GM21576 (cell line): Measurements from ENCODE around the gene PLXND1.

ENCODE experiments used
- ATAC-seq: cut with Tn5 transposase; IDR thresholded peaks from one replicate; pipeline ENCODE4 v1.9.1; 2021; ENCODE audit warnings: mild to moderate bottlenecking, moderate library complexity; ENCODE audit not compliant: unreplicated experiment

The PLXND1 gene

DNA sequence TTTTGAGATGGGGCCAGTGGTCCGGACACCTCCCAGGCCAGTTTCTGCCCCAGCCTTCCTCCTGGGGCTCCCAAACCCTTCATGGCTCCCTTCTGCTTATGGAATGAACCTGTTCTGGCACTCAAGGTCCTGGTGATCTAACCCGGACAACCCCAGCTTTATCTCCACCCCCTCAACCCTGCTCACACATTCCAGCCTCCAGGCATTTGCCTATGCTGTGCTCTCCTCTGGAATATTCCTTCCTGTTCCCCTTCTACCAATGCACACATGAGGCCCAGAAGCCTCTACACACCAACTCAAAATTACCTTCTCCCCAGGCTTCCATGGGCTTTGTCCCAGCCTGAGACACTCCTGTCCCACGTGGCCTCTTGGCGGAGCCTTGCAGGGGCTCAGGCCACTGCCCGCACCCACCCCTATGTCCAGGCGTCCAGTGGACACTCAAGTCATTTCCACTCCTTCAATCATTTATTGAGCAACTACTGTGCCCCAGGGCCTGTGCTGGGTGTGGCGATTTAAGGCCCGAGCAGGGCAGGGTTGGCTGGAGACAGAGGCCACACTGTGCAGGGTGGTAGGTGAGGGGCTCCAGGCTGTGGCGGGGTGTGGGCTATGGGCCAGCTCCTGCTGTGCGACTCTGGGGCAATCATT lies 18.8 kb downstream of the PLXND1 start:
- ATAC-seq, result no peak

DNA sequence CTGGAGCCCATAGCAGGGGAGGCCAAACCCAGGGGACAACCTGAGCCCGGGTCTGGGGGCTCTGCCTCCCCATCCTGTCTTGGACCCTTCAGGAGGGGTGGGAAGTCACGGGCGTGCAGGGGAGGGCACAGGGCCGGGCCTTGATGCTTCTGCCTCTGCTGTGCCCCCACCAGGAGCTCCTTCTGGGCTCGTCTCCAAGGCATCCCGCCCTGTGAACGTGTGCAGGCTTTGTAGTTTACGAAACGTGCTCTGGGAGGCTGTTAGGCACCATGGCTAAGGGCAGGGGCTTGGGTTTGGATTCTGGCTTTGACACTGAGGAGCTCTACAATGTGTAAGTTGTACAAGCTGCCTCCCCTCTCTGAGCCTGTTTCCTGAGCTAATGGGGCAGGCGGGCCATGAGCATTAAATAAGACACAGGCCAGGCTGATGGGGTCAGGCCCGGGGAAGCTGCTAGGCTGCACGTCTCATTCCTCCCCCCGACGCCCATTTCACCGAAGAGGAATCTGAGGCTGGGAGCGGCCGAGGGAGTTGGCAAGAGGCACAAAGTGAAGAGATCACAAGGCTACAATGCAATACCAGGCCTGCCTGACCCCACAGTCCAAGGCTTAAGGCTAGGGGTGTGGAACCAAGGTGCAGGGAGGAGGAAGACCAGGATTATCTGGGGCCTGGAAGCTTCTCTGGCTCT lies 19.6 kb downstream of the PLXND1 start:
- no peak for ATAC-seq

- no peak for ATAC-seq
These were observed 20.4 kb downstream of the PLXND1 start for GRCh38 chr3:129585949-129586657.

- ATAC-seq, result no peak
These were observed 21.8 kb downstream of the PLXND1 start for GRCh38 chr3:129584631-129585030.

DNA sequence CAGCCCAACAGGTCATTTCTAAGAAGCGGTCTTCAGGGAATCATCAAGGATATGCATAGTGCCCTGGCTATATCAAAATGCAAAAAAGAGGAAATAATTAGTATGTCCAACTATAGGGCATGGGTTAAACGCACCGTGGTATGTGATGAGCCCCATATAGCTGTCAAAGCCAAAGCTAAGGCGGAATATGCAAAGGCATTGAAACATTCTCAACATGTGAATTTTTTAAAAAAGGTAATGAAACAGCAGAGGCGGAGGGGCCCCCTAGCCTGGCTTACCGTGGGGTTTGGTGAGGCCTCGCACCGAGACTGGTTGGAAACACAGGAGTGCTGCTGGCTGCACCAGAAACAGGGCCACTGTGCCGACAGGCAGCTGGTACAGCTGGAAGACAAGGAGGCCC lies 23.2 kb downstream of the PLXND1 start:
- ATAC-seq, result no peak

- ATAC-seq, result no peak
These were observed 23.7 kb downstream of the PLXND1 start for GRCh38 chr3:129582799-129583198.

DNA sequence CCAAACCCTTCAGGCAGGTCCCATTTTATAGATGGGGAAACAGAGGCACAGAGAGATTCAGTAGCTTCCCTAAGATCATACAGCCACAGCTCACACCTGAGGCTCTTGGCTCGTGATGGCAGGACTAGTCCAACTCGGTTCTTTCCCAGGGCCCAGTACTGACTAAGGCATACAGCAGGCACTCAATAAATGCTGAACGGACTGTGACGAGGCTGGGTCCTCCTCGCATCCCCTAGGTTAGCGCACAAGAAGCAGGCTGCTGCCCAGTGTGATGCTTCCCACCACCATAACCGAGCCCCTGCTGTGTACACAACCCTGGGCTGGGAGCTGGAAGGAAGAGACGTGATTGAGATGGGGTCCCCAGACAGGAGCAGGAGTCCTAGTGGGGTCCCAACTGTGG lies 24.9 kb downstream of the PLXND1 start:
- no peak for ATAC-seq

DNA sequence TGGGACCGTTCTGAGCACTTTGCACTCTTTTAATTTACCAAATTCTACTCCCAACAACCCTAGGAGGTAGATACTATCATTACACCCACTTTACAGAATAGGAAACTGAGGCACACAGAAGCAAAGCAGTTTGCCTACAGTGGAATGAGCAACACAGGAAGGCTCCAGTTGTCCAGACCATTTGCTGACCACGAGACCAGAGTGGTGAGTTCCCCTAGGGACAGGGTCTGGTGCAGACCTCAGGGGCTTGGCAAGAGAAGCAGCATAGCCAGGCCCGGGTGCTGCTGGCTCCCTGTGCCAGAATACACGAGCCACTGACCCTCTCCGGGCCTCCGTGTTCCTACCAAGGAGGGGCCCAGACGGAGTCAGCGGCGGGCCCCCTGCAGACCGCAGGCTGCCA lies 26.5 kb downstream of the PLXND1 start:
- ATAC-seq, result no peak

- ATAC-seq, result no peak
These were observed 28.3 kb downstream of the PLXND1 start for GRCh38 chr3:129577925-129578786.

DNA sequence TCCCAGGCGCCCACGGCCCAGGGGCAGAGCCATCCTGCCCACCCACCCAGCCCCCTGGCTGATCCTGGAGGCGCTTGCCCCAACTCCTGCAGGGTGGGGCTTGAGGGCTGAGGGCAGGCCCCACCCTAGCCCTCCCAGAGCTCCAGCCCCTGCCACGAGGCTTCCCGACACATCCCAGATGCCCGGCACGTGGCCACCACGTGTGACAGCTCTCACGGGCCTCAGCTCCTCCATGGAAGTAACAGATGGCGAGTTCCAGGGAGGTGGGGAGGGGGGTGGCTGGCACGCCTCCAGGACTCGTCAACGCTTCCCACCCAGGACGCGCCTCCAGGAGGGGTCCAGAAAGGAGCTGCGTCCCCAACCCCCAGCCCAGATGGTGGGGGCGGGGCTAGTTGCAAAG lies 29.1 kb downstream of the PLXND1 start:
- no peak for ATAC-seq

DNA sequence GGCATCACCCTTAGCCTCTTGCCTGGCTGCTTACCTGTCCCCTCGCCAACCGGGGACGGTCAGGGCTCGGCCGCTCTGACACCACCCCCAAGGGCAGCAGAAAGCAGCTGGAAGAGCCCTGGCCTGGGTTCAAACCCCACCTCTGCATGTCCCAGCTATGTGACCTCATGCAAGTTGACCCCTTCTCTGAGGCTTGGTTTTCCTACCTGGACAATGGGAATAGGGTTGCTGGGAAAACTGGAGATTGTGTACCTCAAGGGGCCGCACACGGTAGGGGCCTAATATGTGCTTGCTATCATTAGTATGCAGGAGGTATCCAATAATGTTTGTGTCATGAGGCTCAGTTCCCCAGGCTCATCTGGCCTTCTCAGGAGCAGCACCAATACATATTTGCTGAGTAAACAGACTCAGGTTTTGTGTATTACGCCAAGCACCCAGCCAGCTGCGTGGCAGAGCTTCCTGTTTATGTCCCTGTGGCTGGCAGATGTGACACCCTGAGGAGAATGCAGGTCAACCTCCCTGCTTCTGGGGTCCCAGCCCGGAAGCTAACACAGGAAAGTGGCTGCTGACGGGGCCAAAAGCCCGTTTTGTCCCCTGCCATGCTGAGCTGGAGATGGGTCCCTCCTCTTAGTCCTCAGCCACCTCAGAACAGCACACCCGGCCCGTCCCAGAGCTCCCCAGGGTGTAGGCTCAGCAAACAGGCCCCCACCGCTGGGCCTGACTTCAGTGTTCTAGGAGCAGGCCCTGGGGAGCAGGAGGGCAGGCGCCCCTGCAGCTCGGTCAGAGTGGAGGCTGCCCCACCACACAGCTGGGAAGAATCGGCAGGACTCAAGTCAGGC lies 29.7 kb downstream of the PLXND1 start:
- ATAC-seq, result peak; percentile 49

DNA sequence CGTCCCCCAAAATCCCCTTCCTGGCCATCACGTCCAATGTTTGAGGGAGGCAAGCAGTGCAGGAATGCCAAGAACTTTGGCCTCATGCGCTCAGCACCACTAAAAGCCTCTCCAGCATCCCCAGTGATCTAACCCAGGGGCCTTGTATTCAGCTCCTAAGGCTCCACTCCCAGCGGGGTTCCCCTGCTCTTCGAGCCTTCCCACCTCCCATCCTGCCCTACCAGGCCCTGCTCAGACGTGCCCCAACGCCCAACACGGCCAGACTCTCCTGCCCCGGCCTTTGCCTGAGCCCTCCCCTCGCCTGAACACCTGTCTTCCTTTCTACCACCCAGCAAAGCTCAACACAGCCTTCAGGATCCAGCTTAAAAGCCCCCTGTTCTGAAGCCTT lies 30.5 kb downstream of the PLXND1 start:
- no peak for ATAC-seq

DNA sequence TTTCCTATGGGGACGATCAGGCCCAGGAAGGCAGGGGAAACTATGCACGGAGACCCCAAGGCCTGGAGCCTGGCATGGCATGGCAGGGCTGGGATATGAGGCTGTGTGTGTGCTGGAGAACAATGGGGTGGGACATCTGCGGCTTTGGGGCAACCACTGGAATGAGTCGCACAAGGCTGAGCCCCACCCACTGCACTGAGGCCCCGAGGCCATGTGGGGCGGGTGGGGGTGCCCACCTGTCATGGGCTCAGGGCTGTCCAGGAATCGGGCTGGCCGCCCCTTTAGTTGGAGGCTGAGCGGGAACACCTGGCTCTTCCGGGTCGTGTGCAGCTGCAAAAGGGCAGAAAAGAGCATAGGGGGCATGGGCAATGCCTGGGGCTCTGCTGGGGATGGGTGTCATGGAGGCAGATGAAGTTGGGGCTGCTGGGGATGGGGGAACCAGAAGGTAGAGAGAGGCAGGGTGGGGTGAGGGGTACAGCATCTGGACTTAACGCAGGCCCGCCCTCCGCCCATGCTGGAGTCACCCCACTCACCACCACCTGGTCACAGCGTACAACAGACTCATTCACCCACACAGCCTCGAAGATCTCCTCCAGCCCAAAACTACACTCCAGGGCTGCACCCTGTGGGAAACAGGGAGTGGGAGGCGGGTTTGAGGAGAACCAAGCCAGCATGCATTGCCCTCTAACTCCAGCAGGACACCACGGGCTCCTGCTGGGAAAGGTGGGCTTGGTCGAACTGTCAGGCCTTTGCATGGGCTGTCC lies 31.1 kb downstream of the PLXND1 start:
- ATAC-seq, result no peak

DNA sequence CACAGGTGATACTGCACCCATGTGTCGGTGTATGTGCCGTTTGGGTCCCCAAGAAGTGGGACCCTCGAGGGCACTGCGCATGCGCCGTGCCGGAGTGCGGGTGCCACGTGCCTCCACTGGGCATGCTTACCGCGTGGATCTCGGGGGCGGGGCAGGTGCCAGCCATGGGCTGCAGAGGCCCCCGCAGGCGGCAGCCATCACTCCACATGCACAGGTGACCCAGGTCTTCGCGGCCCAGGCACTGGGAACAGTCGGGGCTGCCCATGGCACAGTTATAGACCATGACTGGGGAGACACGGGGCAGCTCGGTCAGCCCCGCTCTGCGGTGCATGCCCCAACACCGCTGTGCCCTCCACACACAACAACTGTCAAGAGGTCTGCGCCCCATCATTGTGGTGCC lies 32.3 kb downstream of the PLXND1 start:
- ATAC-seq, result no peak

GRCh38 chr3:129573493-129573892 lies 33.0 kb downstream of the PLXND1 start:
- ATAC-seq, result no peak

DNA sequence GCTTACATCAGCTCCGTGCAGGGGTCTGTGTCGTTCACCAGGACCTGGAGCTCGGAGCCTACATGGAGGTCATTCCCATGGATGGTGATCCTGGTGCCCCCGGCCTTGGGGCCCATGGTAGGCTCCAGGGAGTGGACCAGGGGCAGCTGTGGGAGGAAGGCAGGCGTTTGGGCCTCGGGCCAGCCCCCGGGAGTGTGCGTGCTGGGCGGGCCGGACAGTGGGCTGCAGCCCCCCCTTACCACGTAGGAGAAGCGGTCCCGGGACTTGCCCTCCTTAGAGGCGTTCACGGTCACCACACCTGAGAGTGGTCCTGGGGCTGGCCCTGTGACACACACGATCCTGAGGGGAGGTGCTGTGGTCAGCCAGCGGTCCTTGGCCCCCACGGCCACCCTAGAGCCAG lies 33.9 kb downstream of the PLXND1 start:
- no peak for ATAC-seq

GRCh38 chr3:129571605-129572547 lies 34.6 kb downstream of the PLXND1 start:
- ATAC-seq, result no peak

DNA sequence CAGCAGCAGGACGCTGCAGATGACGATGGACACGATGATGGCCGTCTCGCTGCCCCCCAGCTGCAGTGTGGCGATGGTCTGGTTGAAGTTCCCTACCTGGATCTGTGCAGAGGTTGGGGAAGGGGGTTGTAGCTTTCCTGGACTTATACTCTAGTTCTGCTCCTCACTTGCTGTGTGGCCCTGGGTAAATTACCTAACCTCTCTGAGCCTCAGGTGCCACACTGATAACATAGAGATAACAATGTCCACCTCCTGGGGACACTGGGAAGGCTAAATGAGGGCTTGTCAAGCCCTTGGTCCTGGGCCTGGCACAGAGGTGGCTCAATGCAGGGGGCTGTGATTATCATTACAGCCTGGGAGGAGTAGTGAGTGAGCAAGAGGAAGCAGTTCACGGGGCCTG lies 36.6 kb downstream of the PLXND1 start:
- ATAC-seq, result no peak

- ATAC-seq, result no peak
These were observed 38.5 kb downstream of the PLXND1 start for GRCh38 chr3:129567939-129568338.
